D721Med (cell line): Measurements from ENCODE around the gene TMEM247.

Experiments used
- DNase-seq: peaks from one replicate; pipeline ENCODE4 v3.0.0; 2011; ENCODE audit warnings: low spot score; ENCODE audit not compliant: insufficient read length
- FAIRE-seq: peaks from 2 replicates; lab custom pipeline; 2011; peaks lifted over from hg19 to GRCh38; lab: Jason Lieb, UNC
- TF ChIP-seq, protein P1 (sequence below): IDR thresholded peaks from 2 replicates; pipeline ENCODE4 v1.5.1; 2012; ENCODE audit warnings: mild to moderate bottlenecking, control low read depth; ENCODE audit not compliant: insufficient read depth; ENCODE audit errors: missing control alignments

TMEM247 gene

DNA sequence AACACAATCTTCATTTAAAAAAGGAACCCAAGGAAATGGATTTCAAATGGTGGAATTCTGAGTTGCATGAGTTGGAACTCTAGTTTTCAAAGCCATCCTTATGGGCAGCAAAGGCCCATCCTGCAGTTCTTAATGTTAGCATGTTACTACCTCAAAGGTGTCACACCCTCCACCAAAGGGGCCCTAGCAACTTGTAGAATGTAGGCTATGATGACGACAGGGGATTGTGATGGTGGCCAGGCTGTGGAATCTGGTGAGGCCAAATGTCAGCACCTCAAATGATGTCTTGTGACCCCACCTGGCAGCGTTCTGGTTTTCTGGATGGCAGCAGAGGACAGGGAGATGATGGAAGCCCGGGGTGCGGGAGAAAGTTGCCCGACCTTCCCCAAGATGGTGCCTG, at the start of gene TMEM247:
TMEM247 (plus strand) TSS at position 301 of the 400 bp plus-strand sequence.
- DNase-seq (no peak), FAIRE-seq (no peak)
- TF ChIP-seq, protein P1, sequence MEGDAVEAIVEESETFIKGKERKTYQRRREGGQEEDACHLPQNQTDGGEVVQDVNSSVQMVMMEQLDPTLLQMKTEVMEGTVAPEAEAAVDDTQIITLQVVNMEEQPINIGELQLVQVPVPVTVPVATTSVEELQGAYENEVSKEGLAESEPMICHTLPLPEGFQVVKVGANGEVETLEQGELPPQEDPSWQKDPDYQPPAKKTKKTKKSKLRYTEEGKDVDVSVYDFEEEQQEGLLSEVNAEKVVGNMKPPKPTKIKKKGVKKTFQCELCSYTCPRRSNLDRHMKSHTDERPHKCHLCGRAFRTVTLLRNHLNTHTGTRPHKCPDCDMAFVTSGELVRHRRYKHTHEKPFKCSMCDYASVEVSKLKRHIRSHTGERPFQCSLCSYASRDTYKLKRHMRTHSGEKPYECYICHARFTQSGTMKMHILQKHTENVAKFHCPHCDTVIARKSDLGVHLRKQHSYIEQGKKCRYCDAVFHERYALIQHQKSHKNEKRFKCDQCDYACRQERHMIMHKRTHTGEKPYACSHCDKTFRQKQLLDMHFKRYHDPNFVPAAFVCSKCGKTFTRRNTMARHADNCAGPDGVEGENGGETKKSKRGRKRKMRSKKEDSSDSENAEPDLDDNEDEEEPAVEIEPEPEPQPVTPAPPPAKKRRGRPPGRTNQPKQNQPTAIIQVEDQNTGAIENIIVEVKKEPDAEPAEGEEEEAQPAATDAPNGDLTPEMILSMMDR: no peak

DNA sequence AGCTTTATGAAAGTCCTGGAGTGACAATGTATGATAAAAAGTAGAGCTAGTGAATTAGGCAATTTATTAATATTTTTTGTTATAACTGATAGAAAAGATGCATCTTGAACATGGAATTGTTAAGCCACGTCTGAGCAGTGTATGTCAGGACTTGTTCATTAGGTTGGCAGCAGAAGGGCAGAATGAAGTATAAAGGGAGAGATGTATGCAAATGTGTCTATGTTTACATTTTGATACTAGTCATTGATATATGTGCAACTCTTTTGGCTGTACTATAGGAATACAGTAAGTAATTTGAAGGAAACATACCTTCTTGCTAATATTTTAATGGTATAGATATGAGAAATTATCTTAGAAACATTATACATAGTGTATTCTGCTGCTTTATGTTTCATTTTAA, 49.0 kb upstream of the TMEM247 start:
- FAIRE-seq (no peak), DNase-seq (no peak)
- TF ChIP-seq, protein P1: no peak

- no peak for FAIRE-seq
- TF ChIP-seq, protein P1: no peak
- DNase-seq: no peak
Measured at GRCh38 chr2:46430992-46431391, 48.4 kb upstream of the TMEM247 start.

- TF ChIP-seq, protein P1: no peak
- FAIRE-seq (no peak), DNase-seq (no peak)
Measured at GRCh38 chr2:46431481-46432235, 47.7 kb upstream of the TMEM247 start.

DNA sequence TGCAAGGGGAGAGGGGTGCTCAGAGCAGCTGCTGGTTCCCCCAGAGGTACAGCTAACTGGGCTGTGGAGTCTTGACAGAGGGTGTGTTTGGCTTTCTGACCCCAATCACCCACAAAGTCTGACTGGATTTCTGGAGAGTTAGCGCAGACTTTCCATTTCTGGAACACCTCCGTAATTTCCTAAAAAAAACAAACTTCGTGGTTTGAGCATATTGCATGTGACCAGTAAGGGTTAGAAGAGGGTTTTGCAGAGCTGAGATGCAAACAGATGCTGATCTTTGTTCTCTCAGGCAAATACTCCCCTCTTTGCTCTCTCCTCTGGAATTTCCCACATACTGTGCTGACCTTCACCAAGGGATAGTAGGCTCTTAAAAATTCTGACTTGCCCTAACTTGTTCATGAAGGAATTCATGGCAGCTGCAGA, 44.5 kb upstream of the TMEM247 start:
- FAIRE-seq (no peak), DNase-seq (no peak)

DNA sequence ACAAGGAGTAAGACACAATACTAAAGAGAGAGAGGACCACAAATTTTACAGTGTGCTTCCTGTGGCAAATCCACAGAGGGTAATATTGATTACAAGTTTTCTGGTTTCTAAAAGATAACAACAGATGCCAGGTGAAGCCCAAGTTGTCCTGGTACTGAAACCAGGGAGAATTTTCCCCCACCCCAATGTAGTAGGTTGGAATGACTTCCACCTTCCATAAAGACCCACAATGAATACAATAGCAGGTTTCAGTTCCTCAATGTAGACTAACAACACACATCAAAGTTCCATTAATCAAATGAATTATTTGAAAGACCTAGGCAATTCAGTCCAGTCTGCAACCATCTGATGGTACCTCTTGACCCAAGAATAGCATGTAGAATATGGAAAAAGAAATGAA, 44.0 kb upstream of the TMEM247 start:
- FAIRE-seq (no peak), DNase-seq (no peak)
- TF ChIP-seq, protein P1: no peak

More for the DNA sequence above, 44.5 kb upstream of the TMEM247 start:
- TF ChIP-seq, protein P1: no peak

DNA sequence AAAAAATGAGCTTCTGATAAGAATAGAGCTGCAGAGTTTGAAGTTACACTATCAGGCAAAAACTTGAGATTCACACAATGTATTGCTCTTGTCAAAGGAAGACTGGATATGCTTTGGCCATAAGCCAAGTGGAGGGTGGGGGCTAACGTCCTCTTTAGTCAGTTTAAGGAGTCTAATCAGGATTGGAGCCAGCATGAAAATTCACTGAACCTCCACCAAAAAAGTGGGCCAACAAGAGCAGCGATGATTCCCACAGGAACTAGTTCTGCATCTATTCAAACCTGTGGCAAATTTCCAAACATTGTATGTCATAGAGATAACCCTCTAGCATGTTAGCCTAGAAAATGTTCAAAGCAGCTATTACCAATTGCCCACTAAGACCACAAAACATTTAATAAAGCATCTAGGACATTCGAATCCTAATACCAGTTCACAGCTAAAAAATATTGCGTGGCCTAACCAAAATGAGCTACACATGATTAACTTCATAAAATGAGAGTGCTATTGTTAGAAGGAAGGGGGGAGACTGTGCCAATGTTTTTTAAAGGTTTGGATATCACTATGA, 43.5 kb upstream of the TMEM247 start:
- TF ChIP-seq, protein P1: no peak
- FAIRE-seq (no peak), DNase-seq (no peak)
